AG09309 (cell line): ENCODE results near the gene PACSIN1.

ENCODE experiments used
- DNase-seq: peaks from one replicate; pipeline ENCODE4 v3.0.0-alpha.2; 2010; ENCODE audit warnings: low read depth
- H3K4me3 ChIP-seq: 2 replicates; pipeline ENCODE4 v1.5.1; 2011; ENCODE audit warnings: mild to moderate bottlenecking, low read depth, low read length, moderate library complexity; ENCODE audit not compliant: control insufficient read depth
- CTCF ChIP-seq: IDR thresholded peaks from 2 replicates; pipeline ENCODE4 v1.5.1; 2011; ENCODE audit warnings: mild to moderate bottlenecking, low read depth, low read length, inconsistent platforms; ENCODE audit not compliant: insufficient read depth, control insufficient read depth; ENCODE audit errors: missing control alignments

Gene PACSIN1

DNA sequence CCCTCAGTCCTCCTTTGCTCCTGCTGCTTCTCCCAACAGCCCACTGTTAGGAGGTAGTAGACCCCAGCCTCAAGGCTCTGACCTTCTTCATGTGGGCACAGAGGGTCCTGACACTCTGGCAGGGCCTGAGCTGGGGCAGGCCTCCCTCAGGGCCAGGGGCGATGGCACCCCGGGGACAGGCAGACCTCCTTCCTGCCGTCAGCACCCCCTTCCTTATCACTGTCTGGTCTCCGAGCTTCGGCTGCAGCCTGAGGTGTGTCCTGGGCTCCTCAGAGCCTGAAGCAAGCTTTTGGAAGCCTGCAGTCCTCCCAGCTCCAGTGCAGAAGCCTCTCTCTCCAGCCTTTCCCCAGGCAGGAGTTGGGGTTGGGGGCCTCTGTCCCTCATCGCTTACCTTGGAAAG, 68.3 kb downstream of the PACSIN1 start:
- DNase-seq, result no peak
- H3K4me3 ChIP-seq, result no peak overlapping the region
- no peak for TF ChIP-seq CTCF

- TF ChIP-seq CTCF, result no peak
- no peak overlapping the region for H3K4me3 ChIP-seq
- no peak for DNase-seq
These were observed 68.8 kb downstream of the PACSIN1 start for GRCh38 chr6:34534656-34535055.

DNA sequence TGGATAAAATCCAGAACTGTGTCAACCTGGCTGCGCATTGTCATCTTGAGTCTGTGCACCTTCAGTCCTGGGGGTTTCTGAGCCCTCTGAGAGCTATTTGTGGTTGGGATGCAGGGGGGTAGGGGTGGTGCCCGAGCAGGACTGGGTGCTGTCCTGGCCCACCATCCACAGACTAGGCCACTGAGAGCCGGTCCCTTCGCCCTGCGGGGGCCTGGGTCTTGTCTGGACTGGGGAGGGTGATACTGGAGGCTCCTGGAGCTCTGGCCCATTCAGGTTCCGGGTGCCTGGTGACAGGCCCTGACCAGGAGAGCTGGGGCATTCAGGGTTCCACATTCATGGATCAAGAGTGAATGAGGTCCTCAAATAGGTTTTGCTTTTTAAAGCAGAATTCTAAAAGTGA, 69.3 kb downstream of the PACSIN1 start:
- TF ChIP-seq CTCF, result no peak
- no peak for DNase-seq
- H3K4me3 ChIP-seq, result no peak overlapping the region

GRCh38 chr6:34535646-34536045, 69.8 kb downstream of the PACSIN1 start:
- no peak for DNase-seq
- no peak overlapping the region for H3K4me3 ChIP-seq
- TF ChIP-seq CTCF, result no peak

- no peak for DNase-seq
- no peak for TF ChIP-seq CTCF
These were observed 70.5 kb downstream of the PACSIN1 start for GRCh38 chr6:34536251-34536958.

DNA sequence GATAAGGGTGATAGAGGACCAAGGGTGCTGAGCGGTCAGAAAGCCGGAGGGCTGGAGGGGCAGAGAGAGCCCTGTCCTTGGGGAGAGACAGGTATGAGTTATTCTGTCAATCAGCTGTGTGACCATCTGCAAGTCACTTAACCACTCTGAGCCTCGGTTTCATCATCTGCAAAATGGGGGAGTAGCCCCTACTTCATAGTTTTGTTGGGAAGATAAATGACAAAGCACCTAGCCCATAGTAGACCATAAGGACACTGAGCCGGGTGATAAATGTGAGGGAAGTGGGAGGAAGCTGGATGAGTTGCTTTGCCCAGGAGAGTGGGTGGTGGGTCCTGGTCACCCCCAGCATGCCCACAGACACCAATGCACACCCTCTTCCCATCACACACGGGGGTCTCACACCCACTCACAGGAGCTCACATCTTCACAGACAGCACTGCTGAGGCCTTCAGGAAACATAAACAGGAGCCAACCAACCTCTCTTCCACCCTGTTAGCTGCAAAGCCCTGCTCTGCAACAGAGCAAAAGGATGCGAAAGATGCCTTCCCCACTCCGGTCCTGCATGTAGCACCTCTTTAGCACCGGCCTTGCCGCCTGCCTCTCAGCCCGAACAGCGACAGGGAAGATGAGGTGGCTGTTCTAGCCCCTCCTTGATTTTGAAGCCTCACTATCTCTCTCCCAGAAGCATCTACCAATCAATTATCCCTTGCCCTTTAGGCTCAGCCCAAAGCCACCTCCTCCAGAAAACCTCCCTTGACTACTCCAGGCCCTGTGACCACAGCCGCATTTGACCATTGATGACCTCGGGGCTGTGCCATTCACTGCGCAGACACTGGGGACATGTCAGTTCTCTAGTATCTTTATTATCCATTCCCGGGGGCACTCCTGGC, 71.3 kb downstream of the PACSIN1 start:
- no peak overlapping the region for H3K4me3 ChIP-seq
- no peak for DNase-seq
- no peak for TF ChIP-seq CTCF

More at GRCh38 chr6:34536251-34536958, 70.5 kb downstream of the PACSIN1 start:
- no peak overlapping the region for H3K4me3 ChIP-seq
